T-cell (primary cell): Measurements from ENCODE around the gene STK32C. TPM values are rescaled to one million over a fixed set of nuclear protein-coding genes. Genes with fewer than 3 reads are reported as not detected.

Experiments used
- ATAC-seq, 4 experiments: fragments of 200-7000 bp in 3 of 4; fragments of 150-1000 bp in 1 of 4; cut with Tn5 transposase; replicated peaks in 1 of 4; 1 replicate in 3 of 4; 2 replicates in 1 of 4; pipeline ENCODE4 v1.10.0; 2021; ENCODE audit warnings: moderate library complexity in 3 of 4, mild to moderate bottlenecking in 2 of 4, moderate number of reproducible peaks in 1 of 4
- CTCF ChIA-PET, 2 donors: fragments of 300-600 bp; sonication (Branson Sonifier 250); formaldehyde crosslinking; loops; one replicate each; lab custom pipeline; 2022; ENCODE audit warnings: antibody characterized with exemption in 2 of 2; lab: Charles Lee
- POLR2A ChIA-PET, 2 donors: fragments of 300-600 bp; sonication (Branson Sonifier 250); formaldehyde crosslinking; loops; one replicate each; lab custom pipeline; 2022; ENCODE audit warnings: antibody characterized with exemption in 2 of 2; lab: Charles Lee
- DNase-seq, 35 experiments: peaks; one replicate each; pipeline versions ENCODE4 v3.0.0 to v3.0.0-alpha.2; 2013 to 2023
- H3K27ac ChIP-seq: one replicate; pipeline ENCODE4 v1.5.1; 2013; ENCODE audit warnings: low read length
- H3K27me3 ChIP-seq, 2 experiments: replicated peaks in 1 of 2; 1 replicate in 1 of 2; 2 replicates in 1 of 2; pipeline versions ENCODE4 v1.6.1 to v1.7.0; 2013; ENCODE audit warnings: low read length in 1 of 2, mixed read lengths in 1 of 2; ENCODE audit not compliant: control insufficient read depth in 2 of 2, insufficient read depth in 2 of 2; ENCODE audit errors: extremely low read depth in 1 of 2
- H3K36me3 ChIP-seq, 2 donors: 1 replicate in 1 of 2; 2 replicates in 1 of 2; pipeline versions ENCODE4 v1.6.1 to v1.7.0; 2013; ENCODE audit warnings: low read length in 1 of 2; ENCODE audit not compliant: control insufficient read depth in 2 of 2, insufficient read depth in 1 of 2; ENCODE audit errors: extremely low read depth in 1 of 2
- H3K4me1 ChIP-seq, 2 experiments: 1 replicate in 1 of 2; 2 replicates in 1 of 2; pipeline versions ENCODE4 v1.6.1 to v1.7.0; 2013; ENCODE audit warnings: low read length in 2 of 2, mixed read lengths in 1 of 2; ENCODE audit not compliant: insufficient read depth in 2 of 2, control insufficient read depth in 1 of 2; ENCODE audit errors: extremely low read depth in 1 of 2
- H3K4me3 ChIP-seq, 2 donors: 1 replicate in 1 of 2; 2 replicates in 1 of 2; pipeline versions ENCODE4 v1.5.1 to v1.7.0; 2013; ENCODE audit warnings: mild to moderate bottlenecking in 2 of 2, low read length in 1 of 2, moderate library complexity in 1 of 2; ENCODE audit not compliant: control insufficient read depth in 1 of 2; ENCODE audit errors: extremely low read depth in 1 of 2
- H3K9me3 ChIP-seq: 2 replicates; pipeline ENCODE4 v1.7.0; 2013
- H3K27ac Mint-ChIP-seq, 2 donors: one replicate each; pipeline ENCODE4 v1.8.0; 2020 to 2021; ENCODE audit warnings: mild to moderate bottlenecking in 2 of 2, mixed read lengths in 2 of 2
- H3K27me3 Mint-ChIP-seq, 2 donors: one replicate each; pipeline ENCODE4 v1.8.0; 2021 to 2022; ENCODE audit warnings: mixed read lengths in 2 of 2
- H3K36me3 Mint-ChIP-seq: one replicate; pipeline ENCODE4 v1.8.0; 2021; ENCODE audit warnings: mixed read lengths
- H3K4me1 Mint-ChIP-seq, 3 donors: one replicate each; pipeline ENCODE4 v1.8.0; 2020 to 2022; ENCODE audit warnings: mixed read lengths in 3 of 3, mild to moderate bottlenecking in 1 of 3
- H3K4me3 Mint-ChIP-seq, 3 donors: one replicate each; pipeline ENCODE4 v1.8.0; 2020 to 2022; ENCODE audit warnings: mild to moderate bottlenecking in 3 of 3, mixed read lengths in 3 of 3, moderate library complexity in 3 of 3
- H3K9me3 Mint-ChIP-seq, 3 donors: one replicate each; pipeline ENCODE4 v1.8.0; 2020 to 2022; ENCODE audit warnings: mixed read lengths in 3 of 3
- WGBS: methylation state at CpG from one replicate; pipeline ENCODE4 v1.1.5; 2013; ENCODE audit warnings: missing lambda C conversion rate; ENCODE audit not compliant: insufficient coverage; 5-methylcytosine and 5-hydroxymethylcytosine counted together
- total RNA-seq, 35 experiments: library from RNA in 6 of 35; stranded (reverse) in 6 of 35; fragments of 120-200 nt in 1 of 35; gene quantifications; one replicate each; pipeline versions ENCODE4 v1.2.1 to v1.2.4 and lab custom pipeline; 2013 to 2026

Gene STK32C
- total RNA-seq, 5 donors from 2014 or later (not counting 1 experiment from before 2014, with no cell fraction given): 5.8 to 16.4 (median 12.2) TPM

- H3K36me3 Mint-ChIP-seq: no peaks in the 10 kb centered on the region
- H3K4me1 Mint-ChIP-seq: peaks cover 4 to 14% (median 12%) of the 10 kb centered on the region in 3 donors
- peaks cover 3 to 42% of the 10 kb centered on the region in 2 experiments for H3K27me3 ChIP-seq
- H3K27me3 Mint-ChIP-seq: peaks cover 32 to 36% of the 10 kb centered on the region in 2 donors
- no peak overlapping the region for H3K27ac ChIP-seq
- no peaks in the 10 kb centered on the region for H3K9me3 Mint-ChIP-seq
- no peaks in the 10 kb centered on the region for H3K9me3 ChIP-seq
- DNase-seq: no peak
- CTCF ChIA-PET: no interaction called here
- no peak overlapping the region for H3K27ac Mint-ChIP-seq
- ATAC-seq: no peak
- H3K4me1 ChIP-seq: no peaks in the 10 kb centered on the region
- H3K4me3 Mint-ChIP-seq: no peak overlapping the region
- 64% methylated on average over 17 of the region's 19 CpGs for WGBS
- H3K36me3 ChIP-seq: no peaks in the 10 kb centered on the region
- POLR2A ChIA-PET: interaction anchor here in 1 of 2 donors (0.7 kb wide), 1 partner anchor 63 kb away, joined by 3 read pairs; no protein-coding TSS in a partner anchor
- H3K4me3 ChIP-seq: no peak overlapping the region
These were observed 130.9 kb downstream of the STK32C start for GRCh38 chr10:132176623-132177500.

GRCh38 chr10:132175907-132176581 is 131.7 kb downstream of the STK32C start:
- Histone ChIP-seq H3K27ac (no peak overlapping the region), H3K9me3 (no peaks in the 10 kb centered on the region), H3K4me3 (no peak overlapping the region), H3K36me3 (no peaks in the 10 kb centered on the region), H3K4me1 (no peaks in the 10 kb centered on the region), H3K27me3 (peaks cover 3 to 43% of the 10 kb centered on the region in 2 experiments)
- Mint-ChIP-seq H3K9me3 (no peaks in the 10 kb centered on the region), H3K36me3 (no peaks in the 10 kb centered on the region), H3K27me3 (peaks cover 32 to 36% of the 10 kb centered on the region in 2 donors), H3K4me3 (no peak overlapping the region), H3K4me1 (peaks cover 4 to 14% (median 12%) of the 10 kb centered on the region in 3 donors), H3K27ac (no peak overlapping the region)
- ChIA-PET POLR2A (no interaction called here), CTCF (interaction anchor here in 1 of 2 donors (0.6 kb wide), 1 partner anchor 49 kb away, joined by 4 read pairs; no protein-coding TSS in a partner anchor)
- DNase-seq (no peak), ATAC-seq (no peak)
- 14% methylated on average over 14 of the region's 16 CpGs for WGBS

GRCh38 chr10:132175408-132175807 is 132.3 kb downstream of the STK32C start:
- Histone ChIP-seq H3K4me3 (no peak overlapping the region), H3K4me1 (no peaks in the 10 kb centered on the region), H3K27me3 (peaks cover 2 to 47% of the 10 kb centered on the region in 2 experiments), H3K9me3 (no peaks in the 10 kb centered on the region), H3K27ac (no peak overlapping the region), H3K36me3 (no peaks in the 10 kb centered on the region)
- WGBS: 47% methylated on average over 5 of the region's 6 CpGs
- no peak for ATAC-seq
- Mint-ChIP-seq H3K27ac (no peak overlapping the region), H3K9me3 (no peaks in the 10 kb centered on the region), H3K4me1 (peaks cover 4 to 14% (median 12%) of the 10 kb centered on the region in 3 donors), H3K27me3 (peaks cover 29 to 36% of the 10 kb centered on the region in 2 donors), H3K36me3 (no peaks in the 10 kb centered on the region), H3K4me3 (no peak overlapping the region)
- ChIA-PET POLR2A (no interaction called here), CTCF (interaction anchor here in 1 of 2 donors (0.6 kb wide), 1 partner anchor 49 kb away, joined by 4 read pairs; no protein-coding TSS in a partner anchor)
- DNase-seq: no peak

- WGBS: 93% methylated on average over 6 of the region's 11 CpGs
- ChIA-PET POLR2A (no interaction called here), CTCF (no interaction called here)
- Histone ChIP-seq H3K9me3 (no peaks in the 10 kb centered on the region), H3K27ac (no peak overlapping the region), H3K4me1 (no peaks in the 10 kb centered on the region), H3K4me3 (no peak overlapping the region), H3K36me3 (no peaks in the 10 kb centered on the region), H3K27me3 (peaks cover 2 to 44% of the 10 kb centered on the region in 2 experiments)
- H3K4me3 Mint-ChIP-seq: no peak overlapping the region
- DNase-seq (no peak), ATAC-seq (no peak)
- no peak overlapping the region for H3K27ac Mint-ChIP-seq
- H3K36me3 Mint-ChIP-seq: no peaks in the 10 kb centered on the region
- no peaks in the 10 kb centered on the region for H3K9me3 Mint-ChIP-seq
- H3K4me1 Mint-ChIP-seq: peaks cover 4 to 14% (median 12%) of the 10 kb centered on the region in 3 donors
- peaks cover 27 to 31% of the 10 kb centered on the region in 2 donors for H3K27me3 Mint-ChIP-seq
These were observed 133.5 kb downstream of the STK32C start for GRCh38 chr10:132174237-132174636.

GRCh38 chr10:132173185-132173584 is 134.6 kb downstream of the STK32C start:
- peaks cover 4 to 14% (median 12%) of the 10 kb centered on the region in 3 donors for H3K4me1 Mint-ChIP-seq
- WGBS: 90% methylated on average over 2 of the region's 5 CpGs
- Histone ChIP-seq H3K4me1 (no peaks in the 10 kb centered on the region), H3K9me3 (no peaks in the 10 kb centered on the region), H3K27me3 (peaks cover 2 to 43% of the 10 kb centered on the region in 2 experiments), H3K27ac (no peak overlapping the region), H3K4me3 (no peak overlapping the region), H3K36me3 (no peaks in the 10 kb centered on the region)
- H3K4me3 Mint-ChIP-seq: no peak overlapping the region
- CTCF ChIA-PET: no interaction called here
- no peaks in the 10 kb centered on the region for H3K9me3 Mint-ChIP-seq
- H3K36me3 Mint-ChIP-seq: no peaks in the 10 kb centered on the region
- DNase-seq (no peak), ATAC-seq (no peak)
- H3K27ac Mint-ChIP-seq: no peak overlapping the region
- POLR2A ChIA-PET: no interaction called here
- peaks cover 21 to 23% of the 10 kb centered on the region in 2 donors for H3K27me3 Mint-ChIP-seq
